ENCODE results near the gene CACNA1H. TPM values are rescaled to one million over a fixed set of nuclear protein-coding genes. Genes with fewer than 3 reads are reported as not detected.

Gene CACNA1H
- total and polyA plus RNA-seq, 3 donors from 2014 or later = 41.1 to 69.0 (median 55.9) TPM

- Histone ChIP-seq H3K27ac (no peak overlapping the region), H3K4me3 (no peak overlapping the region), H3K4me1 (peaks cover 38% of the 10 kb centered on the region), H3K27me3 (no peaks in the 10 kb centered on the region), H3K36me3 (ENCODE audit: low read depth, missing control alignments) (no peaks in the 10 kb centered on the region), H3K9me3 (no peaks in the 10 kb centered on the region)
- intact Hi-C loops (cut with DNase I; ENCODE audit: low total_unique reads) = no loop called here
- DNase-seq = no peak
- WGBS, 2 donors = 62 to 66% methylated on average over 11 to 34 of the region's 34 CpGs
- TF ChIP-seq CTCF (IDR thresholded peaks at IDR 0.05) (no peak), POLR2A (IDR thresholded peaks at IDR 0.05) (no peak)
Observed at GRCh38 chr16:1160773-1161348, 8.0 kb downstream of the CACNA1H start.

GRCh38 chr16:1162701-1163566, 10.0 kb downstream of the CACNA1H start:
- H3K27ac ChIP-seq = no peak overlapping the region
- TF ChIP-seq CTCF (IDR thresholded peaks at IDR 0.05) = no peak
- no peak for TF ChIP-seq POLR2A (IDR thresholded peaks at IDR 0.05)
- no peaks in the 10 kb centered on the region for H3K36me3 ChIP-seq (ENCODE audit: low read depth, missing control alignments)
- DNase-seq = no peak
- 90 to 93% methylated on average over 24 to 38 of the region's 38 CpGs for WGBS, 2 donors
- intact Hi-C loops (cut with DNase I; ENCODE audit: low total_unique reads) = no loop called here
- no peak overlapping the region for H3K4me3 ChIP-seq
- H3K4me1 ChIP-seq = peaks cover 29% of the 10 kb centered on the region
- H3K9me3 ChIP-seq = no peaks in the 10 kb centered on the region
- no peaks in the 10 kb centered on the region for H3K27me3 ChIP-seq

GRCh38 chr16:1163567-1164055, 10.7 kb downstream of the CACNA1H start:
- 52 to 90% methylated on average over 3 to 18 of the region's 19 CpGs for WGBS, 2 donors
- Histone ChIP-seq H3K27ac (no peak overlapping the region), H3K4me1 (peaks cover 25% of the 10 kb centered on the region), H3K27me3 (no peaks in the 10 kb centered on the region), H3K36me3 (ENCODE audit: low read depth, missing control alignments) (no peaks in the 10 kb centered on the region), H3K9me3 (no peaks in the 10 kb centered on the region), H3K4me3 (no peak overlapping the region)
- no peak for DNase-seq
- TF ChIP-seq CTCF (IDR thresholded peaks at IDR 0.05) = no peak
- intact Hi-C loops (cut with DNase I; ENCODE audit: low total_unique reads) = no loop called here

GRCh38 chr16:1164382-1164781, 11.5 kb downstream of the CACNA1H start:
- peaks cover 26% of the 10 kb centered on the region for H3K4me1 ChIP-seq
- no peaks in the 10 kb centered on the region for H3K9me3 ChIP-seq
- TF ChIP-seq POLR2A (IDR thresholded peaks at IDR 0.05) (no peak), CTCF (IDR thresholded peaks at IDR 0.05) (no peak)
- DNase-seq = no peak
- H3K27me3 ChIP-seq = no peaks in the 10 kb centered on the region
- H3K27ac ChIP-seq = no peak overlapping the region
- intact Hi-C loops (cut with DNase I; ENCODE audit: low total_unique reads) = no loop called here
- no peak overlapping the region for H3K4me3 ChIP-seq
- H3K36me3 ChIP-seq (ENCODE audit: low read depth, missing control alignments) = no peaks in the 10 kb centered on the region
- WGBS, 2 donors = 85 to 95% methylated on average over 4 to 14 of the region's 14 CpGs

Measured in testis (tissue), 3 donors.